HepG2 (cell line): Measurements from ENCODE around the gene BAIAP2L2. TPM values are rescaled to one million over a fixed set of nuclear protein-coding genes. Genes with fewer than 3 reads are reported as not detected.

Source experiments
- ARNT2 ChIP-seq: sonication (generic); formaldehyde crosslinking; IDR thresholded peaks from 2 replicates; pipeline ENCODE4 v1.8.0; 2022; ENCODE audit warnings: mild to moderate bottlenecking, low read depth, missing genetic modification reagents, moderate library complexity
- DZIP1 ChIP-seq: sonication (generic); formaldehyde crosslinking; IDR thresholded peaks from 2 replicates; pipeline ENCODE4 v1.5.0; 2020; ENCODE audit warnings: mild to moderate bottlenecking, missing genetic modification reagents
- HNF4G ChIP-seq, 2 experiments: sonication (generic) in 1 of 2; formaldehyde crosslinking in 1 of 2; IDR thresholded peaks; 2 replicates each; pipeline versions ENCODE4 v1.4.0 to v1.6.1; 2011 to 2020; ENCODE audit warnings: borderline replicate concordance in 2 of 2, low read depth in 2 of 2, mild to moderate bottlenecking in 2 of 2, low read length in 1 of 2, missing genetic modification reagents in 1 of 2, moderate library complexity in 1 of 2
- IRX3 ChIP-seq: sonication (generic); formaldehyde crosslinking; IDR thresholded peaks from 2 replicates; pipeline ENCODE4 v1.8.1; 2023; ENCODE audit warnings: mild to moderate bottlenecking, low read depth, missing genetic modification reagents, borderline replicate concordance
- THAP9 ChIP-seq: sonication (generic); formaldehyde crosslinking; IDR thresholded peaks from 2 replicates; pipeline ENCODE4; 2020; ENCODE audit warnings: missing genetic modification reagents, mild to moderate bottlenecking, borderline replicate concordance
- XRCC5 ChIP-seq: fragments of 200-400 bp; formaldehyde crosslinking; optimal IDR thresholded peaks from 2 replicates; pipeline ENCODE3; 2017; ENCODE audit warnings: mild to moderate bottlenecking, low read length
- ZBTB4 ChIP-seq: sonication (generic); formaldehyde crosslinking; IDR thresholded peaks from 2 replicates; pipeline ENCODE4 v1.4.0; 2020; ENCODE audit warnings: missing genetic modification reagents, mild to moderate bottlenecking, borderline replicate concordance
- ZFY ChIP-seq: sonication (generic); formaldehyde crosslinking; IDR thresholded peaks from 2 replicates; pipeline ENCODE4 v1.4.0; 2020; ENCODE audit warnings: missing genetic modification reagents
- ZNF224 ChIP-seq: sonication (generic); formaldehyde crosslinking; IDR thresholded peaks from 2 replicates; pipeline ENCODE4 v1.5.0; 2020; ENCODE audit warnings: mild to moderate bottlenecking, missing genetic modification reagents
- ZNF263 ChIP-seq: sonication (generic); formaldehyde crosslinking; IDR thresholded peaks from 2 replicates; pipeline ENCODE4 v1.4.0; 2020; ENCODE audit warnings: missing genetic modification reagents
- ZNF550 ChIP-seq: sonication (generic); formaldehyde crosslinking; IDR thresholded peaks from 2 replicates; pipeline ENCODE4 v1.4.0; 2020; ENCODE audit warnings: mild to moderate bottlenecking, missing genetic modification reagents, borderline replicate concordance
- ZNF574 ChIP-seq: sonication (generic); formaldehyde crosslinking; IDR thresholded peaks from 2 replicates; pipeline ENCODE4 v1.4.0; 2020; ENCODE audit warnings: missing genetic modification reagents
- ZNF766 ChIP-seq: sonication (generic); formaldehyde crosslinking; IDR thresholded peaks from 2 replicates; pipeline ENCODE4 v1.5.0; 2020; ENCODE audit warnings: missing genetic modification reagents, borderline replicate concordance
- polyA plus RNA-seq, 8 experiments: library from polyadenylated mRNA; depleted of rRNA in 3 of 8; stranded (reverse) in 7 of 8; unstranded in 1 of 8; fragments of >200 nt; fragmentation: Illumina TruSeq in 4 of 8; extraction: Trizol in 4 of 8; gene quantifications; 2 replicates each; pipeline versions ENCODE4 v1.2.1 to v1.2.3, GENCODE V29; 2011 to 2016; ENCODE audit warnings: low read depth in 4 of 8, missing spikeins in 1 of 8, mixed read lengths in 1 of 8; ENCODE audit not compliant: insufficient read depth in 1 of 8
- total RNA-seq, 5 experiments: library from RNA; depleted of rRNA; stranded (reverse); fragments of >200 nt; fragmentation: Illumina TruSeq; extraction: Trizol; gene quantifications; 2 replicates each; pipeline ENCODE4 v1.2.3, GENCODE V29; 2016; ENCODE audit warnings: low read depth in 1 of 5

The BAIAP2L2 gene
- total and polyA plus RNA-seq, 2 of the 13 experiments (the other 11 are each of a cell fraction or from before 2014, with no cell fraction given) = 4.4 to 7.5 TPM

GRCh38 chr22:38051900-38052862 lies 58.3 kb downstream of the BAIAP2L2 start (continued):
- TF ChIP-seq THAP9 (CRISPR knock-in tag) (no peak), ZNF224 (CRISPR knock-in tag) (0 out of 2 replicates have a peak, but pooled peaks have one; percentile 37), XRCC5 (peak; percentile 98), ZNF550 (0 out of 2 replicates have a peak, but pooled peaks have one; percentile 71), ZNF574 (CRISPR knock-in tag) (peak; percentile 69), ZNF766 (CRISPR knock-in tag) (no peak; the same call in 1 of the 2 replicates), HNF4G (IDR thresholded peaks at IDR 0.05; ENCODE audit: borderline replicate concordance, low read depth, low read length) (no peak), HNF4G (CRISPR knock-in tag; IDR thresholded peaks at IDR 0.05; ENCODE audit: borderline replicate concordance, low read depth) (peak; percentile 38; the same call in 1 of the 2 replicates), ZFY (CRISPR knock-in tag) (peak; percentile 63; the same call in 1 of the 2 replicates), ARNT2 (peak; percentile 65; the same call in 1 of the 2 replicates), ZBTB4 (0 out of 2 replicates have a peak, but pooled peaks have one; percentile 64), DZIP1 (CRISPR knock-in tag) (no peak), ZNF263 (CRISPR knock-in tag) (peak; percentile 31; the same call in 1 of the 2 replicates), IRX3 (no peak)
